Activated T-cell treated with anti-CD3 and anti-CD28 coated beads for 1 hour (primary cell): ENCODE data around the gene TPD52L1.
"Not testable (repeated sequence)": the region's sequence is repeated elsewhere in the genome, so short reads cannot be mapped to it uniquely, and the experiment has no call there.

ENCODE experiments used
- DNase-seq: peaks from one replicate; pipeline ENCODE4 v3.0.0-alpha.2; 2020; ENCODE audit warnings: low read depth

Gene TPD52L1

DNA sequence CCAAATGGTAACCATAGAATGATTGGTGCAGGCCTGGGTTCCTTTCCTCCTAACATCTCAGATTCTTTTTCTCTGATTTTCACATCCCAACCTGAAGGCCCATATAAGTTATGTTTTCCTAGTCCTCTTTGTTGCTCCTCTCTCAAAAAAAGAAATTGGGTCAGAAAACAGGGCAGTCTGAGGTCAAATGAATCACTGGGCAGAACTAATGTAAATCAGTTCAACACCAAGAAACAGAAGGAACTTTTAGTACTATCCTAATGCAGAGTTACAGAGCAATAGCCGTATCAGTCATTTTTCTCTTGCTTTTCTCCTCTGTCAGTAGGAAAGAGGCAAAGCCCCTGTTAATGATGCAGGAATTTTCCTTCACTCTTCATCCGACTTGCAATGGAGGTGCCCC lies 11.0 kb upstream of the TPD52L1 start:
- no peak for DNase-seq

- no peak for DNase-seq
Measured at GRCh38 chr6:125144822-125145221, 8.8 kb upstream of the TPD52L1 start.

DNA sequence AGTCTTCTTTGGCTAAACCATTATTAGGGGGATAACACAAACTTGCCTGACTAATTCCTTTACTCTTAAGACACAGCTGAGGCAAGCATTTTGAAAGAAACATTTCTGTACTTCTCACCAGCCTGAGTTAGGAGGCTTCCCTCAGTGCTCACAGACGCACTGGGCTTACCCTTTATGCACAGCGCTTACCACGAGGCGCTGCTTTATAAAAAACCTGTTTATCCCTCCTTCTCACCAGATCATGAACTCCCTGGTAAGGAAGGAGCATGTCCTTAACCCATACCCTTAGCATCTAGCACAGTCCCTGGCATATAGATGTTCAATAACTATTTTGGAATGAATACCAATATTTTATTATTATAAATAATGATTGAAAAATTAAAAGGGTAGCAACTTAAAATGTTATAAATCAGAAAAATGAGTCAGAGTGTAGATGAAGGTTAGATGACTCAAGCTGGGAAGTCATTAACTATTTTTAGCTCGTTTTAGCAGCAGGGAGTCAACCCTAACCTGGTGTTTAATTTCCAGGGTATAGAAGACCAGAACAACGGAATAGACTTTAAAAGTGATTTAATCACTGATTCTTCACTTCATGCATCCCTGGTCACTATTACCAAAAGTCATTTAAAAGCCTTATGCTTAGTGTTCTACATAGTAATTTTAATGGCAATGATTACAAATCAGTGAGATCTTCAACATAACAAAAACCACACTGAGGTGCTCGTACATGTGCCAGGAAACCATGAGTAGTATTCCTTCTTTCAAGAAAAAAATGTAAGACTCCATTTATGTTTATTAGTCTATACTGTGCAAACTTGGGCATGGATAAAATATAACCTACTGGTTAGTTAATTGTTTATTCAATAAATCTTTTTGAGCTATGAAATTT lies 4.1 kb upstream of the TPD52L1 start:
- DNase-seq, result no peak

DNA sequence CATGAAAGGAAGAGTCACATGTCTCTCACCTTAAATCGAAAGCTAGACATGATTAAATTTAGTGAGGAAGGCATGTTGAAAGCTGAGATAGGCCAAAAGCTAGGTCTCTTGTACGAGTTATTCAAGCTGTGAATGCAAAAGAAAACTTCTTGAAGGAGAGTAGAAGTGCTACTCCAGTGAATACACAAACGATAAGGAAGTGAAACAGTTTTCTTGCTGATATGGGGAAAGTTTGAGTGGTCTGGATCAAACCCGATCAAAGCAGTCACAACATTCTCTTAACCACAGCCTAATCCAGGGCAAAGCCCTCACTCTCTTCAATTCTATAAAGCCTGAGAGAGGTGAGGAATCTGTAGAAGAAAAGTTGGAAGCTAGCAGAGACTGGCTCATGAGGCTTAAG lies 1.9 kb upstream of the TPD52L1 start:
- no peak for DNase-seq

DNA sequence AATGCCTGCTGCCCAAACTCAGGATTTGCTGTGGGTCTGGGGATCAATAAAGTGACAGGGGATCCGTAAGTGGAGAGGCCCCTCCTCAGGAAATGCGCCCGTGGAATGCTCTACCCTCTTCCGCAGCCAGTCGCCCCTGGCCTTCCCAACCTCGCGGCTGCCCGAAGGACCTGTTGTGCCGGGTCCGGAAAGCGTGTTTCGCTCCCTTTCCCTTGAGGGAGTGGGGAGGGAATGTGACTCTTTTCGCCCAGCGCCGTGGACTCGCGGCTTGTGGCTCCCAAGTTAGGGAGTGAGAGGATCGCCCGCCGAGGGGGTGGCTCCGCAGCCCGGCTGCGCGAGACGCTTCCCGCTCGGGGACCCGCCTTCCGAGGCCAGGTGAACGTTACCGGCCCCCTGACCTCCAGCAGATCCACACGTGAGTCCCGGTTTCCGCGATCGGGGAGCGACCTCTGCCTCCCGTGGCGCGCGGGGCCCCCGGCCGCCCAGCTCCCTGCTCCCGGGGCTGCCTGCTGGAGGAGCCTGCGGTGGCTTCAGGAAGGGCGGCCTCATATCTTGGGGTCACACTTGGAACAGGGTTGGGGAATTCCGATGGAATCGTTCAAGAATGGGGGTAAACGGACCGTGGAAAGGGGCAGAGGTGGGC lies 666 bp downstream of the TPD52L1 start:
- DNase-seq, result no peak

- no peak for DNase-seq
Measured at GRCh38 chr6:125154761-125155135, 1.2 kb downstream of the TPD52L1 start.

GRCh38 chr6:125155344-125155743 lies 1.8 kb downstream of the TPD52L1 start:
- no peak for DNase-seq

- DNase-seq, result no peak
Measured at GRCh38 chr6:125156496-125156895, 2.9 kb downstream of the TPD52L1 start.

DNA sequence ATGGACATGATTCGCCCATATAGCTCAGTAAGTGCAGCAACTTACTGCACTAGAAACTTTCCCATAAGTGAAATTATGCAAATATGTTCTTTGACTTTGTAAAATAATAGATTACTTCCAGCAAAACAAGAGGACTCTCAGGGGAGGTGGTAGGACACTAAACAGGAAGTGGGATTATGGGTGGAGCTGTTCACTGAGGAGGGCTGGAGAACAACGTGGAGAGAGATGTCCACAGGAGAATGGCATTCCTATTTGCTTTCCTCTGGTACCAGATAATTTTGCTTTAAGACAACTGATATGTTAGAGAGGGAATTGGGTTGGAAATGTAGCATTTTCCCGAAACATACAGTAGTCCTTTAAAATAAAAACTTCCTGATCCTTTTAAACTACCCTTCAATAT lies 3.7 kb downstream of the TPD52L1 start:
- DNase-seq, result no peak

GRCh38 chr6:125157725-125158124 lies 4.2 kb downstream of the TPD52L1 start:
- no peak for DNase-seq

GRCh38 chr6:125163339-125163738 lies 9.8 kb downstream of the TPD52L1 start:
- DNase-seq, result not testable (repeated sequence)

DNA sequence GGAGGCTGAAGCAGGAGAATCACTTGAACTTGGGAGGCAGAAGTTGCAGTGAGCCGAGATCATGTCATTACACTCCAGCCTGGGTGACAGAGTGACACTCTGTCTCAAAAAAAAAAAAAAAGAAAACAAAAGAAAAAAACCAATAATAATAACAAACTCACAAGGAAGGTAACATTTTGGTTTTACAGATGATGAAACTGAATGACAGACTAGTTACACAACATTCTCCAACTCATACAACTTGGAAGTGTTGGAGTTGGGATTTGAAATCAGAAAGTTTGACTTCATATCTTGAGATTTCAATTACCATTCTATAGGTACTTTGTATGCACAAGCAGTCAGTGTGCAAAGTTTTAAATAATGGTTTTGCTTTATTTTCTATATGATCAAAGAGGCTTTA lies 10.2 kb downstream of the TPD52L1 start:
- DNase-seq, result no peak

DNA sequence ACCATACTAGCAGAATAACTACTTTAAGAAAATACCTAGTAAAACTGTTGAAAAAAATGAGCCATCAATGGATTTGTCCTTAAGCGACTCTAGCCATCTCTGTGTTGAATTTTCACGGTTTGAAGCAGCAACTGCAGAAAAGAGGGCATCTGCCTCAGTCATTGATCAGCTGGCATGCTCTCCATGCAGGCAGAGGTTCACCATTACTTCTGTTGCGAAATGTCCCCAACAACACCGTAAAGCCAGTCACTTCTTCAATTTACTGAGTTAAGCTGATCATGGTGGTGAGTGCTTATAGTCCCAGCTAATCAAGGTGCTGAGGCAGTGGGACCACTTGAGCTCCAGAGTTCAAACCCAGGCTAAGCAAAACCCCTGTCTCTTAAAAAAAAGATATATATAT lies 11.1 kb downstream of the TPD52L1 start:
- DNase-seq, result no peak

GRCh38 chr6:125165256-125165655 lies 11.7 kb downstream of the TPD52L1 start:
- no peak for DNase-seq

GRCh38 chr6:125165776-125166175 lies 12.2 kb downstream of the TPD52L1 start:
- no peak for DNase-seq

DNA sequence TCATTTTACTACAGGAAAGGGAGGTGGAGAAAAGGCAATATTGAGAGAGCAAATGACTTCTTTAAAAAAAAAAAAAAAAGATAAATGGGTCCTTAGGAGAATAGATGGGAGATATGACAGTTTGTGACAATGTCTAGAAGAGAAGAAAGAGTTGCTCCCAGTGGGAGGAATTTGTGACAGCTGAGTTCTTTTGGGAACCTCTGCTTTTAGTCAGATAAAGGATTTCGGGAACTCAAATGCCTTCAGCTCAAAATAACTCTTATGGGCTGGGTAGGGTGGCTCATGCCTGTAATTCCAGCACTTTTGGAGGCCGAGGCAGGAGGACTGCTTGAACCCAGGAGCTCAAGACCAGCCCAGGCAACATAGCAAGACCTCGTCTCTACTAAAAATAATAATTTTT lies 13.1 kb downstream of the TPD52L1 start:
- no peak for DNase-seq

DNA sequence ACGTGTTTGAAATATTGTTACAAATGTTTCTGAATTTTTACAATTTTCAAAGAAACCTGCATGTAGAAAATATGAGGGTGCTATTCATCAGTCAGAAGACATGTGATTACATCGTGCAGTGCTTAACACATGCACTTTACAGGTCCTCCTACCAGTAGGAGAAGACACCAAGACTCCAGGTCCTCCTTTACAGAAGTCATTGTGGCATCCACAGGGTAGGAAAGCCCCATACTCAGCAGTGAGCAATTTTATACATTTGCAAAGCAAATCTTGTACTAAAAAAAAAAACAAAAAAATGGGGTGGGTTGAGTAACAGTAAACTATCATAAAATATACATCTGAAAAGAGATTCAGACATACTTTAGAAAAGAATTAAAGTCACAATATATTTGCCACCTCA lies 14.0 kb downstream of the TPD52L1 start:
- DNase-seq, result no peak

DNA sequence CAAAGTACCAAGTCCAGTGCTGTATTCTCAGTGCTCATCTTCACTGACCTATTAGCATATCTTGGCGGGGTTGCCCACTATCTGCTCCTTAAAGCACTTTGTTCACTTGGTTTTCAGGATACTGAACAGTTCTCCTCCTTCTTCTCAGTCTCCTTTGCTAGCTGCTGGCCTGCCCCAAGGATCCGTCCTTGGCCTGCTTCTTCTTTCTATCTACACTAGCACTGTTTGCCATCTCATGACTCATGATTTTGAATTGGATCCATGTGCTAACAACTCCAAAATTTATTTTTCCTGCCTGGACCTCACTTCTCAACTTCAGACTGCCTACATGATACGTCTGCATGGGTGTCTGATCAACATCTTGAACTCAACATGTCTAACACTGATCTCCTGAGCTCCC lies 15.5 kb downstream of the TPD52L1 start:
- no peak for DNase-seq

- no peak for DNase-seq
Measured at GRCh38 chr6:125169522-125169921, 15.9 kb downstream of the TPD52L1 start.

DNA sequence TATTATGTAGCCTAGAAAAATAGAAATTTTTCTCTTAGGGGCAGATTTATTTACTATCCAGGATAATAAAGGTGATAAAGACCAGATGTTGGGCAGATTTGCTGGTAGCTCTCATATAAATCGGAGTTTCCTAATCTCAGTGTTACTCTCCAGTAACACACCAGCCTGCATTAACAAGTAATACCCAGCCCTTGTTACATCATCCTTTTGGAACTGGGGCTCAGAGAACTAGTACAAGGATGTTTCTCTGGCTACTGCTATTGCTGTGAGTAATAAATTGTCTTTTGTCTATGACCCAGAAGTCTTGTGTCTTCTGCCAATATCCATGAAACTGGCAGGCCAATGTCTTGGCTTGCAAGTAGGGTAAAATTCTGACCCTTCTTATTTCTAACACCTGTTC lies 16.8 kb downstream of the TPD52L1 start:
- no peak for DNase-seq

DNA sequence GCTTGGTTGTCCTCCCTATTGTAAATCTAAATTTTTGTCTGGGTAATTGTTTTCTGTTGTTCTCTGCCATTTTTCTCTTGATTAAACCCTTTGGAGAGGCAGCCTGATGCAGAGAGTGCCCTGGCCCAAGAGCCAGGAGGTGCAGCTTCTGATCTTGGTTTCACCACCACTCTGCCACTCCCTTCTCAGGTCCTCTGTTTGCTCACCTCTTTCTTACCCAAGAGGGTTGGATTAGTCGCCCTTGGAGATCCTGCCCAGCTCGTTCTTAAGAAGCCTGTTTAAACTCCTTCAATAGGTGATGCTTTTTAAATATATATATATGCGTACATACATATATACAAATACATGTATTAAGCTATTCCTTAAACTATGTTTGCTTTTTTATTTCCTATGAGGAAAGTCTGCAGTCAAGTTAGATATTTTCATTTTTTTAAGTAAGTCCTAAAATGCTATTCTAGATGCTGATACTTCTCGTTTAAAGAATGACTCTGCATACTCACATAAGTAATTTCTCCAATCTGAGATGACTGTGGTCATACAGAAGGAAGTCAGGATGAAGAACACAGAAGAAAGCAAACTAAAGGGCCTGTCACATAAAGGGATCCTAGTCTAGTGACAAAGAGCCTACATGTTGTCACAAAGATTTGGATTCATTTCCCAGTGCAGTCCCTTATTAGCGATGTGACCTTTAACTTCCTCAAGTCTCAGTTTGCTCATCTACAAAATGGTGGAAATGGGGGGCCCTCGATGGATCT lies 19.9 kb downstream of the TPD52L1 start:
- no peak for DNase-seq

DNA sequence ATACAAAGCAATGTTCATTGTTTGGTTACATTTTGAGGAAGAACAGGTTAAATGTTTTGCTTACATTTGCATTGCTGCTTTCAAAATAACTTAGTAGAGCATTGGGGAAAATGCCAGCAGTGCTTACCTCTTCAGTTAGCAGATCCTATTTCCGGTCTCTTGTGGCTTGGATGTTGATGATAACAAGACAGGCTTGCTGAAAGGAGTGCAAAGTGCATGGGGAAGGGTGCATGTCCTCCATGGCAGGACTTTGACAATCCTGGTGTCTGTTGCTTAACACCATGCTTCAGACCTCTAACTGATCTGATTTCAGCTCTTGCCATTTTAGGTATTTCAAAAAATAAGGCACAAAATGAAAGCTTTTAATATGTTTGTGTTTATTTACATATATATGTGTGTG lies 21.1 kb downstream of the TPD52L1 start:
- no peak for DNase-seq

DNA sequence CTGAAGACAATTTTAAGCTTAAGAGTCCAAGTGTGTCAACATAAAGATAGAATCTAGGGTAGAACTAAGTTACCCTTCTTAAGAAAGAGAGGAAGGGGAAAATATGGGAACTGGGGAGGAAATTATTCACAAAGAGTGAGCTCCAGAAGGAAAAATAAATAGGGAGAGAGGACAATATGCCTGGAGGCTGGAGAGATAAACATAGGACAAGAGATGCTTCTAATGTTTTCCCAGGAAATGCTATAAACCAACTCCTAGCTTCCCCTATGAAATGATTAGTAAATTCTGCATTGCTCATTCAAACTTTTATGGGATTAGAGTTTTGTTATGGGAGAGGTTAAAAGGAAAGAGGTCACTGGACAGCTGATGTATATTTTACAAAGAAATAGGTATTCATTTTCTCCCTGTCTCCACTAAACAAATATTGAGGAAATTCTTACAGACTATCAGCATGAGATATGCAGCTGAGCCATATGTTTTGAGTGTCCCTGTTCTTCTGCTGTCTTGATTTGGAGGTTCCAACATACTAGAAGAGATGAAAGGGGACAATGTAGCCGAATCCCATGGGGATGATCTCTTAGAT lies 22.0 kb downstream of the TPD52L1 start:
- no peak for DNase-seq
